SJSA1 (cell line): Measurements from ENCODE around the gene ESPN. TPM values are rescaled to one million over a fixed set of nuclear protein-coding genes. Genes with fewer than 3 reads are reported as not detected.
A peak's percentile ranks its signal among the peaks of the same experiment; 100 is the strongest.

Experiments
- DNase-seq, 2 experiments: peaks; one replicate each; pipeline ENCODE4 v3.0.0-alpha.2; 2015 to 2020; ENCODE audit warnings: low spot score in 2 of 2, low read depth in 1 of 2
- H3K27ac ChIP-seq: fragments of 250-450 bp; sonication (Bioruptor Pico); 2 replicates; pipeline ENCODE4 v1.5.1; 2020; ENCODE audit warnings: mild to moderate bottlenecking, moderate library complexity
- H3K27me3 ChIP-seq: fragments of 250-450 bp; sonication (Bioruptor Pico); replicated peaks from 2 replicates; pipeline ENCODE4 v1.5.1; 2020; ENCODE audit warnings: mild to moderate bottlenecking, moderate library complexity
- H3K36me3 ChIP-seq: fragments of 250-450 bp; sonication (Bioruptor Pico); 2 replicates; pipeline ENCODE4 v1.5.1; 2020; ENCODE audit warnings: mild to moderate bottlenecking
- H3K4me1 ChIP-seq: fragments of 250-450 bp; sonication (Bioruptor Pico); replicated peaks from 2 replicates; pipeline ENCODE4 v1.6.1; 2021; ENCODE audit warnings: mild to moderate bottlenecking
- H3K4me3 ChIP-seq: fragments of 250-450 bp; sonication (Bioruptor Pico); 2 replicates; pipeline ENCODE4 v1.5.1; 2020; ENCODE audit warnings: mild to moderate bottlenecking
- H3K9me3 ChIP-seq: fragments of 250-450 bp; sonication (Bioruptor Pico); replicated peaks from 2 replicates; pipeline ENCODE4 v1.5.1; 2020; ENCODE audit warnings: mild to moderate bottlenecking
- total RNA-seq: library from RNA; depleted of rRNA; stranded (reverse); fragments of >200 nt; shearing (Covaris generic); gene quantifications from 2 replicates; pipeline ENCODE4 v1.2.3, GENCODE V29; 2014

Gene ESPN
- total RNA-seq, 1 experiment from 2014 or later: not detected

DNA sequence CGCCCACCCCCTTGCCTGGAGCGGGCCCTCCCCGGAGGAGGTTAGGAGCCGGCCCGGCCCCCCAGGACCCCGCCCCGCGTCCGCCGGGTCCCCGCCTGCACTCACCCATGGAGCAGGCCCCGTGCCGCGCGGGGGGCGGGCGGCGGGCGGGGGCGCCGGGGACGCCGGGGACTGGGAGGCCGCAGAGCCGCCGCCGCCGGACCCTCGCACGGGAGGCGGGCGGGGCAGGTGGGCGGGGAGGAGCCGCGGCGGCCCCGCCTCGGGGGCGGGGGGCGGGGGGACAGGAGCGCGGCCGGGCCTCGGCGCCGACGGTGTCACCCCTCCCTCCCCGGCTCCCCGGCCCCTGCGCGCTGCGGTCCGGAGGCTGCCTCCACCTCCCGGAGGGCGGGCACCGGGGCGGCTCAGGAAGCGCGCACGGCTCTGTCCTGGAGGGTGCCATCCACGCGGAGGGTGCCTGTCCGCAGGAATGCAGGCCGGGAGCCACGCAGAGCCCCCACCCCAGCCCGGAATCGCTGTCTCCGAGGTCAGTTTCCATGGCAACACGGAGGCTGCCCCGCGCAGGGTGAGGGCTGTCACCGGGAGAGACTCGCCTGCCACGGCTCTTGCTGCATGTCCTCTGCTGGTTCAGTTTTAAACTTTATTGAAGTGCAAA lies 72.8 kb downstream of the ESPN start:
- Histone ChIP-seq H3K4me3 (peak overlapping the region; percentile 38), H3K27me3 (peaks cover 7% of the 10 kb centered on the region), H3K27ac (no peak overlapping the region), H3K36me3 (no peaks in the 10 kb centered on the region), H3K4me1 (peaks cover 6% of the 10 kb centered on the region; the same call in 1 of the 2 replicates), H3K9me3 (no peaks in the 10 kb centered on the region)
- DNase-seq: peak in 1 of 2 experiments; percentile 38

- Histone ChIP-seq H3K9me3 (no peaks in the 10 kb centered on the region), H3K36me3 (no peaks in the 10 kb centered on the region), H3K4me1 (peaks cover 6% of the 10 kb centered on the region; the same call in 1 of the 2 replicates), H3K4me3 (peak overlapping the region; percentile 38), H3K27ac (no peak overlapping the region), H3K27me3 (peaks cover 7% of the 10 kb centered on the region)
- DNase-seq: no peak
Measured at GRCh38 chr1:6497867-6498575, 73.4 kb downstream of the ESPN start.

DNA sequence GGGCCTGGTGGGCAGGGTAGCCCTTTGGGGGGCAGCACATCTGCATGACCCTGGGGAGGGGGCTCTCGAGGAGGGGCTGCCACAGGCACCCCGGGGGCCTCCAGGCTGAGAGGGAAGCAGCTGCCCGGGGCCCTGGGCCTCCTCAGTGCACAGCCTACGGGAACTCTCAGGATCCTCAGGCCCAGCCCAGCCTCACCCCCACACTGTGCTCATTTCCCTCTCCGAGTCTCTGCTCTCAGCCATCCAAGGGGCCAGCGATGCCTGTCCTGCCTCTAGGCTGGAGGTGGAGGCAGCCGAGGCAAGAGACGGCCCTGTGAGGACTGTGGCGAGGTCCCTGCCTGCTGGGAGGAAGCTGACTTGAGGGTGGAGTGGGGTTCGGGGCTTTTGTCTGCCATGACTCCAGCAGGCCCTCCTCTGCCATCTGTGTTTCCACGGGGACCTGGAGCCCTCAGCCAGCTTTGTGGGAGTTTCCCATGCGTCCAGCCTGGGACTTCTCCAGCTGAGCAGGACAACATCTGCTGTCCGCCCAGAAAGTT lies 74.1 kb downstream of the ESPN start:
- no peaks in the 10 kb centered on the region for H3K9me3 ChIP-seq
- no peaks in the 10 kb centered on the region for H3K36me3 ChIP-seq
- H3K27ac ChIP-seq: no peak overlapping the region
- no peak overlapping the region for H3K4me3 ChIP-seq
- no peak for DNase-seq
- H3K27me3 ChIP-seq: peaks cover 7% of the 10 kb centered on the region
- peaks cover 6% of the 10 kb centered on the region; the same call in 1 of the 2 replicates for H3K4me1 ChIP-seq

DNA sequence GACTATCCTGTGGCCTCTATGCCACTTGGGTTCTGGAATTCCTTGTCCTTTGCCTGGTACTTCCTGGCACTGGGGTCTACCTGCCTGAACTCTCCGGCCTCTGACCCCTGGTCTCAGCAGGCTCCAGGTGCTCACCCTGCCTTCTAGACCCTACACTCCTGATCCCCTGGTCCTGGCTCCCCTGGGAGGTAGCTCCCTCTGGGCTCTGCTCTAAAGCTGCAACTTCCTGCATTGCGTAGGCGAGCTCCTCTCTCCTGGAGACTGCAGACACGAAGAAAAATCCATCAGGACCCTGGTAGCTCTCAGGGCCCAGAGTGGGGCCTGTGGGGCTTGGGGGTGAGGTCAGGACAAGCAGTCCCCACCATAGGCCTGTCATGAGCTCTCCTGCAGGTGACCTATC lies 74.7 kb downstream of the ESPN start:
- no peak for DNase-seq
- peaks cover 7% of the 10 kb centered on the region for H3K27me3 ChIP-seq
- no peak overlapping the region for H3K27ac ChIP-seq
- no peak overlapping the region for H3K4me3 ChIP-seq
- peaks cover 6% of the 10 kb centered on the region; the same call in 1 of the 2 replicates for H3K4me1 ChIP-seq
- no peaks in the 10 kb centered on the region for H3K9me3 ChIP-seq
- no peaks in the 10 kb centered on the region for H3K36me3 ChIP-seq

DNA sequence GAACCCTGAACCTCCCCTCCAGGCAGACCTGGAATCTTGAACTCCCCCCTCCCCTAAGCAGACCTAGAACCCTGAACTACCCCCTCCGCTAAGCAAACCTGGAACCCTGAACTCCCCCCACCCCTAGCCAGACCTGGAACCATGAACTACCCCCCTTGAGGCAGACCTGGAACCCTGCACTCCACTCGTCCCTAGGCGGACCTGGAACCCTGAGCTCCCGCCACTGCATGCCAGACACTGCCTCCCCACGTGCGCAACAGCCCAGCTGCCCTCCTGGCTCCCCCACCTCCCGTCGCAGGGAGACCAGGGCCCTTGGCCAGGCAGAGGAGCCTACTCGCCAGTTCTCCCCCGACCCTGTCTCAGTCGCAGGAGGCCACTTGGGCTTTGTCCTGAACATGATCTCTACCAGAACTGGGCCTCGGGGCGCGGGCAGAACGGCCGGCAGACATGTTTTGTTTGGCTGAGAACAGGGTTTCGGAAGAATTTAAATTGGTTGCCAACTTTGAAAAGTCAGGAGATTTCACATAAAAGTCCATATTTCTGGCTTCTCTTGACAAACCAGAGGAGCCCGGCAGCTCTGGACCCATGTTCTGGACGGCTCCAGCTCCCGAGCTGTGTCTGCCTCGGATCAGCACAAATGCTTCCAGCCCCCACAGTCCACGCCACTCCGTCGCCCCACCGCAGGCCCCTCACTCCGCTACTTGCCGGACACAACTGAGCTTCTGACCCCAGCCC lies 76.1 kb downstream of the ESPN start:
- Histone ChIP-seq H3K27ac (no peak overlapping the region), H3K9me3 (no peaks in the 10 kb centered on the region), H3K4me3 (no peak overlapping the region), H3K4me1 (peaks cover 6% of the 10 kb centered on the region; the same call in 1 of the 2 replicates), H3K36me3 (no peaks in the 10 kb centered on the region), H3K27me3 (peaks cover 7% of the 10 kb centered on the region)
- DNase-seq: no peak

DNA sequence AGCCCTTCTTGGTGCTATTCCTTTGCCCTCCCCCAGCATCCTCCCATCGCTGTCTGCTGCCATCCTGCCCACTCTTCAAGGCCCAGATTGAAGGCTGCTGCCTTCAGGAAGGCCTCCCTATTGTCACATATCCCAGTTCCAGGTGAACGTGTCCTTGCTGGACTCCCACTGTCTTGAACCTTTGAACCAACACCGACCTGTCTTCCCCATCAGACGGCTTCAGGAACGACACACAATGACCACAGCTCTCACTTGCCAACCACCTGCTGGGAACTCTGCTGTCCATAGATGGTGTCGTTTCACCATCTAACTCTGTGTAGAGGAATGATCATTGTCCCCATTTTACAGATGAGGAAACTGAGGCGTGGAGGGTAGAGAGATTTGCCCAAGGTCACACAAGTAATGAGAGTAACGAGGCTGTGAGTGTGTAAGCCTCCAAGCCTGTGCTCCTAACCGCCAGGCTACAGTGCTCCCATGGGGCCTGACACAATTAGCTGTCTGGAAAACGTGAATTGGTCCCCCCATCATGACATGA lies 76.8 kb downstream of the ESPN start:
- peaks cover 6% of the 10 kb centered on the region; the same call in 1 of the 2 replicates for H3K4me1 ChIP-seq
- no peak overlapping the region for H3K27ac ChIP-seq
- no peaks in the 10 kb centered on the region for H3K36me3 ChIP-seq
- no peak for DNase-seq
- H3K9me3 ChIP-seq: no peaks in the 10 kb centered on the region
- H3K27me3 ChIP-seq: peaks cover 7% of the 10 kb centered on the region
- H3K4me3 ChIP-seq: no peak overlapping the region

DNA sequence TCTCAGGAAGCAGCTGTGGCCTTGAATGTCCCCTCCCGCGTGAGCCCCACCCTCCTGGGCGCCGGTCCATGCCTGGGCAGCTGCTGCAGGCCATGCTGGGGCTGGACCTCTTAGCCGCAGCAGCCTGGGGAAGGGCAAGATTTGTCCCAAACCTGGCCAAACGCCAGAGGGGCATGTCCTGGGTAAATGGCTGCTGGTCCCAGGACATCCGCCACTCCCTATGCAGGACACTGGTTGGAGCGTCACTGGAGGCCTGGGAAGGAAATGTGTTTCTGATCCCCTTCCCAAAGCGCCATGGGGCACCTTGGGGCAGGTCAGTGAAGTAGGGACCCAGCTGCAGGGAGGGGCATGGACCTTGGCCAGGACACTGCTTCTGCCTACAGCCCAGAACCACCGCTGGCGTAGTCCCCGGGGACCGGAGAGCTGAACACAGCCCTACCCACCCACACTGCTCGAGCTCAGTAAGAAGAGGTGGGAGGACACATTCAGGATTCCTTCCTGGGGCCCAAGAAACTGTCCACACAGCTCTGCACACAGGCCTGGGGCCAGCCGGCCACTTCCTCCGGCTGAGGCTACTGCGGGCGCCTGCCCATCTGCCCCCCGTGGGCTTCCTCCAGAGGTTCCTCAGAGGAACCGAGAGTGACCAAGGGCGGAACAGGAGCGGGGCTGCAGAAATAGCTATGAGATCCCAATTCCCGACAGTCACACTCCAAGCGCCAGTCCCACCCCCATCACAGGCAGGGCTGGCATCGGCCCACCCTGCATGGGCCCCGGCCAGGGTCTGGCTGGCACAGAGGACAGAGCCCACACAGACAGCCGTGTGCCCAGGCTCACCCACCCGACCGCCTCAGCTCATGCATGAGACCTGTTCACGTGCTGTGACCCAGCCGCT lies 77.7 kb downstream of the ESPN start:
- no peak overlapping the region for H3K27ac ChIP-seq

GRCh38 chr1:6503884-6504602 lies 79.5 kb downstream of the ESPN start:
- no peak for DNase-seq
- Histone ChIP-seq H3K9me3 (no peaks in the 10 kb centered on the region), H3K36me3 (no peaks in the 10 kb centered on the region), H3K27ac (no peak overlapping the region), H3K4me3 (no peak overlapping the region), H3K4me1 (no peaks in the 10 kb centered on the region), H3K27me3 (no peaks in the 10 kb centered on the region)

More for the DNA sequence above, 77.7 kb downstream of the ESPN start:
- Histone ChIP-seq H3K9me3 (no peaks in the 10 kb centered on the region), H3K4me3 (no peak overlapping the region), H3K36me3 (no peaks in the 10 kb centered on the region), H3K27me3 (peaks cover 3% of the 10 kb centered on the region; the same call in 1 of the 2 replicates), H3K4me1 (peaks cover 3% of the 10 kb centered on the region; the same call in 1 of the 2 replicates)
- no peak for DNase-seq

- Histone ChIP-seq H3K36me3 (no peaks in the 10 kb centered on the region), H3K4me3 (no peak overlapping the region), H3K9me3 (no peaks in the 10 kb centered on the region), H3K27me3 (no peaks in the 10 kb centered on the region), H3K4me1 (no peaks in the 10 kb centered on the region), H3K27ac (no peak overlapping the region)
- no peak for DNase-seq
Measured at GRCh38 chr1:6504887-6505286, 80.3 kb downstream of the ESPN start.

DNA sequence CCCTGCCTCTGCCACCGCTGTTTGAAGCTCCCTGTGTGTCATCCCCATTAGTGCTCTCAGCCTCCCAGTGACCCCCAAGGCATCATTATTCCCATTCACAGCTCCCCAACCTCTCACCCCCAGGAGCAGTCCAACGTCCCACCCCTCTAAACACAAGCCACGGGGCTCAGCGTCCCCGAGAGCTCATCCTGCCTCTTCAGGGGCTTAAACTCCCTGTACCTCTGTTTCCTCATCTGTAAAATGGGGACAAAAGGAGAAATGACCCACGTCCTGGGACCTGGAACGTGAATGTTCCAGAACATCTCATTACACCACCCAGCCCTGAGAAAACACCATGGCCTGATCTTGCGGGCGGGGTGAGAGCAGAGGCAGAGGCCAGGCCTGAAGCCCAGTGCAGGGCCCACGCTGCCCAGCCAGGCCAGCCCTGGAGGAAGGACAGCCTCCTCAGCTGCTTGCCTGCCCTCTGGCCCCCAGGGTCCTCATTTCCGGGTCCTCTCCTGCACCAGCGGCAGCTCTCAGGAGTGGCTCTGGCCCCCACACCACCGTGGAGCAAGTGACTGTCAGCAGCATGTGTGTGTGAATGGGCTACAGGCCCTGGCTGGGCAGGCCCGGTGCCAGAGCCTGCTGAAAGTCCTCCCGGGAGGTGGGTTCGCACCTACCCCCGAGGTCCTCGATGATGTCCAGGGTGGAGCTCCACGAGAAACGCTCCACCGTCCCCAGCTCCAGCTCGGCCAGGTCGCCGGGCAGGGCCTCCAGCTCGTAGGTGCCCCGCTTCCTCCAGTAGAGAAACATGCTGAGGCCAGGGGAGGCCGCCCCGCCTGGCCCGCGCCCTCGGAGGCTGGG lies 81.0 kb downstream of the ESPN start:
- no peaks in the 10 kb centered on the region for H3K9me3 ChIP-seq
- H3K36me3 ChIP-seq: no peaks in the 10 kb centered on the region
- H3K4me1 ChIP-seq: no peaks in the 10 kb centered on the region
- DNase-seq: no peak
- no peak overlapping the region for H3K4me3 ChIP-seq
- H3K27ac ChIP-seq: no peak overlapping the region
- H3K27me3 ChIP-seq: no peaks in the 10 kb centered on the region

DNA sequence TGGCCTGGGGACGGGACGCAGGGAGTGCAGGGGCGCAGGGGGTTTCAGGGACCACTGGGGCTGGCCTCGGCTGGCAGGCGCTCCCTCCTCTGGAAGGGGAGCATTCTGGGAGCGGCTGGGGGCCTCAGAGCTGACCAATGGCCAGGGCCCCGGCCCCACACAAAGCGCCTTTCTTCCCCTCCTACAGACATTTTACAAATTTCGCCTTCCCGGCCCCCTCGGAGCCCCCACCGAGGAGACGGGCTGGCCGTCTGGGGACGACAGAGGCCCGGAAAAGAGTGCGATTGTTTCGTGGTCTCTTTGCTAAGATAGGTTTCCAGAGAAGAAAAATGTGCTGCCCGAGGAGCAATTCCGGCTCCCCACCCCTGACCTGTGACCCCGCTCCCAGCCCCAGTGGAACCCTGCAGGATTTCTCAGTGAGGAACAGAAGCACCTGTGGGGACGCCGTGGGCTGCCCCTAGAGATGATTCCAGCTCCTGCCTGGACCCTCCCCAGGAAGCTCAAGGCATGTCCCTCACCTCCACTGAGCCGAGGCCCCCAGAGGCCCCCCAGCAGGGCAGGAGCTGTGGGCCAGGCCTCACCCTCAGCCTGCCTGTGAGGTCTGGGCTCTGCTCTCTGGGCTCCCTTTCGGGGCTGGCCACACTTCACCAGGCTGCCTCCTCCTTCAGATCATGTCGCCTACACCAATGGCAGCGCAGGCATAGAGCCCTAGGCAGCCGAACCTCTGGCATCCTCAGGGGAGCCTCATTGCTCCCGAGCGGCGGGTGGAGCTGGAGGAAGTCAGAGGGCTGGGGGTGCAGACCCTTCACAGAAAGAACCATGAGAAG lies 81.8 kb downstream of the ESPN start:
- H3K27me3 ChIP-seq: no peaks in the 10 kb centered on the region
- H3K4me3 ChIP-seq: no peak overlapping the region
- H3K27ac ChIP-seq: no peak overlapping the region
- H3K4me1 ChIP-seq: no peaks in the 10 kb centered on the region
- H3K36me3 ChIP-seq: no peaks in the 10 kb centered on the region
- no peak for DNase-seq
- H3K9me3 ChIP-seq: no peaks in the 10 kb centered on the region
